Testis (tissue), 2 donors: Measurements from ENCODE around the gene SDHA.
"Not testable (repeated sequence)": the region's sequence is repeated elsewhere in the genome, so short reads cannot be mapped to it uniquely, and the experiment has no call there.

Experiments used
- CTCF ChIP-seq, 3 experiments: fragments of 450-650 bp in 2 of 3; fragments of 200-600 bp in 1 of 3; sonication (generic) in 1 of 3; IDR thresholded peaks; one replicate each; pipeline ENCODE4 v1.5.1; 2016 to 2019; ENCODE audit warnings: antibody characterized with exemption in 3 of 3, mild to moderate bottlenecking in 2 of 3, moderate library complexity in 1 of 3
- POLR2A ChIP-seq: fragments of 450-650 bp; IDR thresholded peaks from one replicate; pipeline ENCODE4 v1.6.1; 2017; ENCODE audit warnings: antibody characterized with exemption, mild to moderate bottlenecking, moderate library complexity

GRCh38 chr5:222951-223715 lies 5.0 kb downstream of the SDHA start:
- TF ChIP-seq CTCF (IDR thresholded peaks at IDR 0.05); POLR2A: not testable (repeated sequence)
